H1 (cell line): ENCODE data around the gene ZNF777. TPM values are rescaled to one million over a fixed set of nuclear protein-coding genes. Genes with fewer than 3 reads are reported as not detected.

Experiments
- CTCF ChIA-PET: fragments of 300-600 bp; sonication (Branson Sonifier 250); formaldehyde crosslinking; loops from one replicate; lab custom pipeline; 2021; ENCODE audit not compliant: partially characterized antibody; lab: Charles Lee
- POLR2A ChIA-PET: fragments of 300-600 bp; sonication (Branson Sonifier 250); formaldehyde crosslinking; loops from one replicate; lab custom pipeline; 2021; ENCODE audit warnings: inconsistent platforms; ENCODE audit not compliant: partially characterized antibody; lab: Charles Lee
- DNase-seq, 2 experiments: peaks; one replicate each; pipeline versions ENCODE4 v3.0.0 to v3.0.0-alpha.2; 2010 to 2022; ENCODE audit warnings: low spot score in 2 of 2, low read depth in 1 of 2, mixed read lengths in 1 of 2
- FAIRE-seq: peaks from 2 replicates; lab custom pipeline; 2011; peaks lifted over from hg19 to GRCh38; lab: Jason Lieb, UNC
- H2AFZ ChIP-seq: 2 replicates; pipeline ENCODE4 v1.8.1; 2012; ENCODE audit warnings: low read length, inconsistent platforms
- H2AK5ac ChIP-seq: 2 replicates; pipeline ENCODE4 v1.6.1; 2013; ENCODE audit warnings: low read depth, low read length
- H2BK120ac ChIP-seq: replicated peaks from 2 replicates; pipeline ENCODE3; 2013; ENCODE audit warnings: low read depth, low read length, inconsistent platforms
- H2BK12ac ChIP-seq: 2 replicates; pipeline ENCODE4 v1.6.1; 2013; ENCODE audit warnings: low read depth, low read length
- H2BK15ac ChIP-seq: 2 replicates; pipeline ENCODE4 v1.6.1; 2013; ENCODE audit warnings: low read length
- H2BK20ac ChIP-seq: 2 replicates; pipeline ENCODE4 v1.6.1; 2013; ENCODE audit warnings: low read length
- H2BK5ac ChIP-seq: 2 replicates; pipeline ENCODE4 v1.6.1; 2013; ENCODE audit warnings: low read depth, low read length
- H3K14ac ChIP-seq: 2 replicates; pipeline ENCODE4 v1.6.1; 2013; ENCODE audit warnings: inconsistent platforms; ENCODE audit not compliant: insufficient read length
- H3K18ac ChIP-seq: 2 replicates; pipeline ENCODE4 v1.6.1; 2013; ENCODE audit warnings: low read length; ENCODE audit errors: extremely low read depth
- H3K23ac ChIP-seq: 2 replicates; pipeline ENCODE4 v1.6.1; 2013; ENCODE audit warnings: inconsistent platforms; ENCODE audit not compliant: insufficient read length
- H3K23me2 ChIP-seq: 2 replicates; pipeline ENCODE4 v1.6.1; 2013; ENCODE audit warnings: low read depth, low read length
- H3K27ac ChIP-seq: 2 replicates; pipeline ENCODE4 v1.6.1; 2011; ENCODE audit warnings: low read depth, low read length, inconsistent platforms
- H3K27me3 ChIP-seq, 4 experiments: replicated peaks in 1 of 4; 1 replicate in 1 of 4; 2 replicates in 3 of 4; pipeline versions ENCODE4 v1.6.1 to v1.8.1; 2011 to 2013; ENCODE audit warnings: low read length in 3 of 4, mild to moderate bottlenecking in 3 of 4, inconsistent platforms in 2 of 4, mixed read lengths in 2 of 4, moderate library complexity in 1 of 4; ENCODE audit not compliant: control insufficient read depth in 3 of 4, insufficient read depth in 3 of 4; ENCODE audit errors: extremely low read depth in 1 of 4
- H3K36me3 ChIP-seq, 4 experiments: 2 replicates each; pipeline versions ENCODE4 v1.6.1 to v1.8.1; 2011 to 2013; ENCODE audit warnings: mild to moderate bottlenecking in 4 of 4, low read length in 3 of 4, moderate library complexity in 2 of 4, control low read depth in 1 of 4, inconsistent platforms in 1 of 4; ENCODE audit not compliant: insufficient read depth in 4 of 4, control insufficient read depth in 2 of 4
- H3K4ac ChIP-seq: replicated peaks from 2 replicates; pipeline ENCODE3; 2013; ENCODE audit warnings: low read length, low read depth, mixed read lengths, inconsistent platforms; ENCODE audit not compliant: insufficient read length
- H3K4me1 ChIP-seq, 4 experiments: replicated peaks in 1 of 4; 1 replicate in 1 of 4; 2 replicates in 3 of 4; pipeline versions ENCODE4 v1.6.1 to v1.8.1; 2011 to 2013; ENCODE audit warnings: low read length in 3 of 4, inconsistent platforms in 2 of 4, mixed read lengths in 1 of 4; ENCODE audit not compliant: insufficient read depth in 4 of 4, control insufficient read depth in 3 of 4
- H3K4me2 ChIP-seq, 2 experiments: 2 replicates each; pipeline versions ENCODE4 v1.6.1 to v1.8.1; 2011 to 2013; ENCODE audit warnings: low read depth in 2 of 2, low read length in 2 of 2, control low read depth in 1 of 2, inconsistent platforms in 1 of 2, mild to moderate bottlenecking in 1 of 2; ENCODE audit not compliant: insufficient read depth in 1 of 2
- H3K4me3 ChIP-seq, 4 experiments: fragments of 200-600, 300-600 bp in 1 of 4; sonication (generic), shearing (Covaris generic), sonication (Bioruptor Twin) in 1 of 4; 2 replicates each; pipeline versions ENCODE4 v1.5.1 to v1.8.1; 2011 to 2016; ENCODE audit warnings: low read length in 4 of 4, low read depth in 3 of 4, control low read depth in 2 of 4, inconsistent platforms in 2 of 4, mild to moderate bottlenecking in 2 of 4, mixed read lengths in 1 of 4, moderate library complexity in 1 of 4; ENCODE audit not compliant: insufficient read depth in 2 of 4; ENCODE audit errors: extremely low read depth in 1 of 4
- H3K56ac ChIP-seq: replicated peaks from 2 replicates; pipeline ENCODE3; 2013; ENCODE audit warnings: low read depth, mild to moderate bottlenecking, mixed read lengths, low read length, inconsistent platforms; ENCODE audit not compliant: insufficient read length
- H3K79me1 ChIP-seq: 2 replicates; pipeline ENCODE4 v1.6.1; 2013; ENCODE audit warnings: low read depth, low read length, control low read depth
- H3K79me2 ChIP-seq, 2 experiments: 2 replicates each; pipeline versions ENCODE4 v1.6.1 to v1.8.1; 2012 to 2013; ENCODE audit warnings: low read length in 2 of 2, mild to moderate bottlenecking in 2 of 2, inconsistent platforms in 1 of 2; ENCODE audit not compliant: insufficient read depth in 2 of 2, control insufficient read depth in 1 of 2
- H3K9ac ChIP-seq, 4 experiments: replicated peaks in 1 of 4; 1 replicate in 1 of 4; 2 replicates in 3 of 4; pipeline versions ENCODE4 v1.6.1 to v1.8.1; 2011 to 2013; ENCODE audit warnings: low read depth in 3 of 4, low read length in 3 of 4, control low read depth in 2 of 4, mild to moderate bottlenecking in 2 of 4, moderate library complexity in 2 of 4, inconsistent platforms in 1 of 4; ENCODE audit errors: extremely low read depth in 1 of 4
- H3K9me3 ChIP-seq, 2 experiments: 2 replicates each; pipeline versions ENCODE4 v1.6.1 to v1.8.1; 2012 to 2013; ENCODE audit warnings: mild to moderate bottlenecking in 2 of 2, moderate library complexity in 2 of 2, control low read depth in 1 of 2, inconsistent platforms in 1 of 2, low read depth in 1 of 2, low read length in 1 of 2, mixed read lengths in 1 of 2; ENCODE audit not compliant: insufficient read depth in 2 of 2
- H4K20me1 ChIP-seq, 2 experiments: replicated peaks in 1 of 2; 2 replicates each; pipeline versions ENCODE3 to v1.8.1; 2011 to 2013; ENCODE audit warnings: inconsistent platforms in 2 of 2, low read length in 2 of 2, mild to moderate bottlenecking in 1 of 2; ENCODE audit not compliant: insufficient read depth in 2 of 2, control insufficient read depth in 1 of 2
- H4K5ac ChIP-seq: 2 replicates; pipeline ENCODE4 v1.6.1; 2013; ENCODE audit warnings: low read length, low read depth, mixed read lengths, inconsistent platforms; ENCODE audit not compliant: insufficient read length
- H4K8ac ChIP-seq: 2 replicates; pipeline ENCODE4 v1.8.0; 2013; ENCODE audit warnings: mild to moderate bottlenecking, moderate library complexity, low read length, inconsistent platforms; ENCODE audit not compliant: insufficient read depth; ENCODE audit errors: extremely low read depth
- H4K91ac ChIP-seq: replicated peaks from 2 replicates; pipeline ENCODE3; 2013; ENCODE audit warnings: low read length, mixed read lengths, inconsistent platforms; ENCODE audit not compliant: insufficient read length
- CHD1 ChIP-seq: IDR thresholded peaks from 2 replicates; pipeline ENCODE4 v1.6.1; 2012; ENCODE audit warnings: low read depth, low read length, improper control_type of control experiment
- CHD2 ChIP-seq: IDR thresholded peaks from 2 replicates; pipeline ENCODE4 v1.6.1; 2012; ENCODE audit warnings: low read length, improper control_type of control experiment
- CTCF ChIP-seq, 3 experiments: IDR thresholded peaks; 1 replicate in 2 of 3; 2 replicates in 1 of 3; pipeline versions ENCODE4 v1.5.1 to v1.6.1; 2011; ENCODE audit warnings: low read length in 3 of 3, mild to moderate bottlenecking in 3 of 3, inconsistent platforms in 2 of 3, low read depth in 1 of 3, moderate library complexity in 1 of 3; ENCODE audit not compliant: insufficient read depth in 1 of 3; ENCODE audit errors: control extremely low read depth in 1 of 3
- EGR1 ChIP-seq: IDR thresholded peaks from 2 replicates; pipeline ENCODE4 v1.6.1; 2011; ENCODE audit warnings: low read depth, low read length, borderline replicate concordance
- JUND ChIP-seq: IDR thresholded peaks from 2 replicates; pipeline ENCODE4 v1.6.1; 2011; ENCODE audit warnings: mild to moderate bottlenecking, improper control_type of control experiment, low read length
- POU5F1 ChIP-seq: IDR thresholded peaks from 2 replicates; pipeline ENCODE4 v1.6.1; 2011; ENCODE audit warnings: low read depth, mild to moderate bottlenecking, low read length, moderate library complexity
- SP4 ChIP-seq: IDR thresholded peaks from 2 replicates; pipeline ENCODE4 v1.6.1; 2012; ENCODE audit warnings: low read length, inconsistent platforms
- TBP ChIP-seq: IDR thresholded peaks from 2 replicates; pipeline ENCODE4 v1.6.1; 2011; ENCODE audit warnings: low read depth, low read length, improper control_type of control experiment
- WGBS, 2 experiments: shearing (Covaris generic) in 1 of 2; methylation state at CpG; one replicate each; pipeline versions ENCODE4 v1.1.6 to v1.1.7; 2013 to 2015; ENCODE audit warnings: low lambda C conversion rate in 2 of 2, mixed read lengths in 2 of 2, inconsistent platforms in 1 of 2, low coverage in 1 of 2, missing lambda C conversion rate in 1 of 2; ENCODE audit not compliant: insufficient replicate concordance in 2 of 2, insufficient coverage in 1 of 2, insufficient read length in 1 of 2; ENCODE audit errors: extremely low coverage in 1 of 2, missing lambda C conversion rate in 1 of 2; 5-methylcytosine and 5-hydroxymethylcytosine counted together
- polyA plus RNA-seq, 7 experiments: library from polyadenylated mRNA; depleted of rRNA in 3 of 7; stranded (reverse) in 5 of 7; unstranded in 2 of 7; fragments of >200 nt in 5 of 7; fragments of 200-250 nt in 2 of 7; gene quantifications; 1 replicate in 5 of 7; 2 replicates in 1 of 7; 4 replicates in 1 of 7; pipeline versions ENCODE4 v1.2.1 to v1.2.3, GENCODE V29; 2011 to 2013; ENCODE audit warnings: missing spikeins in 2 of 7, mixed read lengths in 2 of 7
- total RNA-seq: library from RNA; stranded (reverse); fragmentation: NEBNext Ultra II Directional; extraction: Animal tissue kit (Norgen Biotek cat#: 25700); gene quantifications from 2 replicates; pipeline ENCODE4 v1.2.1, GENCODE V29; 2021

The ZNF777 gene
- total and polyA plus RNA-seq, 2 of the 8 experiments (the other 6 are each of a cell fraction or from before 2014, with no cell fraction given) = 8.0 to 10.1 TPM

- no peak overlapping the region for H2BK20ac ChIP-seq
- H2BK15ac ChIP-seq = no peak overlapping the region
- peak overlapping the region in 3 of 4 experiments; percentile 29 to 46 (median 38); a peak in 6 of 7 replicates for H3K9ac ChIP-seq
- peak overlapping the region; percentile 71; the same call in 1 of the 2 replicates for H3K18ac ChIP-seq
- H3K9me3 ChIP-seq = no peaks in the 10 kb centered on the region
- H3K27ac ChIP-seq = no peak overlapping the region
- no peak overlapping the region for H3K56ac ChIP-seq
- no peak overlapping the region for H2AK5ac ChIP-seq
- no peaks in the 10 kb centered on the region for H3K79me2 ChIP-seq
- peak overlapping the region; percentile 96 for H2AFZ ChIP-seq
- DNase-seq (peak in 1 of 2 experiments; percentile 83), FAIRE-seq (no peak)
- peak overlapping the region; percentile 83 for H4K5ac ChIP-seq
- H3K23me2 ChIP-seq = peaks cover 4% of the 10 kb centered on the region; the same call in 1 of the 2 replicates
- ChIA-PET POLR2A (interaction anchor here (0.8 to 3.3 kb wide), 6 partner anchors 10 to 202 kb away, joined by 3 to 27 read pairs (median 4); partner anchors contain the start of gene ZNF777), CTCF (interaction anchor here (0.6 to 3.3 kb wide), 30 partner anchors 9 to 226 kb away, joined by 3 to 16 read pairs (median 3); partner anchors contain the start of gene ZNF777)
- H3K4me3 ChIP-seq = peak overlapping the region; percentile 54 to 73 (median 61)
- no peak overlapping the region for H4K91ac ChIP-seq
- peak overlapping the region; percentile 73 for H4K8ac ChIP-seq
- peaks cover 0 to 4% (median under 1%) of the 10 kb centered on the region in 4 experiments; a peak in 4 of 7 replicates for H3K4me1 ChIP-seq
- H3K36me3 ChIP-seq = no peaks in the 10 kb centered on the region
- H3K4ac ChIP-seq = no peak overlapping the region
- H3K27me3 ChIP-seq = peaks cover 0 to 7% (median 6%) of the 10 kb centered on the region in 4 experiments; a peak in 5 of 7 replicates
- H3K79me1 ChIP-seq = no peaks in the 10 kb centered on the region
- 4% methylated on average over 46 of the region's 68 CpGs; no CpG with 5 or more reads in 1 of the 2 experiments for WGBS, 2 experiments
- H4K20me1 ChIP-seq = no peaks in the 10 kb centered on the region
- no peak overlapping the region for H2BK120ac ChIP-seq
- no peak overlapping the region for H2BK12ac ChIP-seq
- no peak overlapping the region for H2BK5ac ChIP-seq
- peak overlapping the region; percentile 70 to 71 for H3K4me2 ChIP-seq
- H3K23ac ChIP-seq = no peak overlapping the region
- H3K14ac ChIP-seq = no peak overlapping the region
- TF ChIP-seq CTCF (IDR thresholded peaks at IDR 0.05; ENCODE audit: control extremely low read depth in 1 of 3, insufficient read depth in 1 of 3, low read depth in 1 of 3, low read length in 3 of 3) = peak; percentile 78 to 98 (median 82)
- peak; percentile 75 for TF ChIP-seq EGR1
- TF ChIP-seq TBP = 0 out of 2 replicates have a peak, but pooled peaks have one; percentile 43
- no peak for TF ChIP-seq SP4
- no peak for TF ChIP-seq POU5F1
- TF ChIP-seq JUND = no peak
- TF ChIP-seq CHD1 = no peak
- TF ChIP-seq CHD2 = peak; percentile 45; the same call in 1 of the 2 replicates
These were observed 38.5 kb downstream of the ZNF777 start for GRCh38 chr7:149422162-149422913.
